Esophagus (tissue), 2 donors: Measurements from ENCODE around the gene LMNA. TPM values are rescaled to one million over a fixed set of nuclear protein-coding genes. Genes with fewer than 3 reads are reported as not detected.
"Not testable (repeated sequence)": the region's sequence is repeated elsewhere in the genome, so short reads cannot be mapped to it uniquely, and the experiment has no call there.

Source experiments
- H3K27ac ChIP-seq, 2 donors: one replicate each; pipeline ENCODE4 v1.5.1; 2013; ENCODE audit warnings: low read depth in 2 of 2, mild to moderate bottlenecking in 2 of 2, inconsistent platforms in 1 of 2, low read length in 1 of 2, moderate library complexity in 1 of 2
- H3K27me3 ChIP-seq, 2 donors: one replicate each; pipeline ENCODE4 v1.6.1; 2013; ENCODE audit warnings: low read length in 2 of 2, control low read depth in 1 of 2, mild to moderate bottlenecking in 1 of 2; ENCODE audit not compliant: insufficient read depth in 2 of 2, control insufficient read depth in 1 of 2
- H3K36me3 ChIP-seq, 2 donors: one replicate each; pipeline ENCODE4 v1.6.1; 2013; ENCODE audit warnings: low read length in 1 of 2; ENCODE audit not compliant: control insufficient read depth in 2 of 2, insufficient read depth in 2 of 2
- H3K4me1 ChIP-seq, 2 donors: one replicate each; pipeline ENCODE4 v1.6.1; 2013; ENCODE audit warnings: low read length in 1 of 2; ENCODE audit not compliant: control insufficient read depth in 2 of 2, insufficient read depth in 2 of 2
- H3K4me3 ChIP-seq, 2 donors: one replicate each; pipeline ENCODE4 v1.5.1; 2013; ENCODE audit warnings: low read length in 2 of 2, mild to moderate bottlenecking in 2 of 2, low read depth in 1 of 2, moderate library complexity in 1 of 2
- H3K9me3 ChIP-seq, 2 donors: one replicate each; pipeline ENCODE4 v1.6.1; 2013; ENCODE audit warnings: mild to moderate bottlenecking in 2 of 2, low read depth in 1 of 2, low read length in 1 of 2, moderate library complexity in 1 of 2; ENCODE audit not compliant: control insufficient read depth in 2 of 2, insufficient read depth in 1 of 2
- WGBS, 2 donors: extraction: QIAGEN DNeasy Blood & Tissue Kit; methylation state at CpG; one replicate each; pipeline ENCODE4 v1.1.7; 2013; 5-methylcytosine and 5-hydroxymethylcytosine counted together
- polyA plus RNA-seq, 2 donors: library from polyadenylated mRNA; stranded (reverse); fragments of 200-250 nt; gene quantifications; one replicate each; pipeline ENCODE4 v1.2.3, GENCODE V29; 2013
- donor health status: healthy with polysubstance abuse.
- donor health status: Bipolar disorder and iron deficiency.

Gene LMNA
- polyA plus RNA-seq, 2 donors = 183 to 230 TPM

GRCh38 chr1:156167536-156167935, 53.0 kb downstream of the LMNA start:
- Histone ChIP-seq H3K27me3 (no peaks in the 10 kb centered on the region), H3K36me3 (peaks cover 0 to 9% of the 10 kb centered on the region in 2 donors), H3K9me3 (no peaks in the 10 kb centered on the region), H3K4me3 (no peak overlapping the region), H3K27ac (no peak overlapping the region), H3K4me1 (no peaks in the 10 kb centered on the region)
- 72 to 74% methylated on average over 5 of the region's 5 CpGs for WGBS, 2 donors

DNA sequence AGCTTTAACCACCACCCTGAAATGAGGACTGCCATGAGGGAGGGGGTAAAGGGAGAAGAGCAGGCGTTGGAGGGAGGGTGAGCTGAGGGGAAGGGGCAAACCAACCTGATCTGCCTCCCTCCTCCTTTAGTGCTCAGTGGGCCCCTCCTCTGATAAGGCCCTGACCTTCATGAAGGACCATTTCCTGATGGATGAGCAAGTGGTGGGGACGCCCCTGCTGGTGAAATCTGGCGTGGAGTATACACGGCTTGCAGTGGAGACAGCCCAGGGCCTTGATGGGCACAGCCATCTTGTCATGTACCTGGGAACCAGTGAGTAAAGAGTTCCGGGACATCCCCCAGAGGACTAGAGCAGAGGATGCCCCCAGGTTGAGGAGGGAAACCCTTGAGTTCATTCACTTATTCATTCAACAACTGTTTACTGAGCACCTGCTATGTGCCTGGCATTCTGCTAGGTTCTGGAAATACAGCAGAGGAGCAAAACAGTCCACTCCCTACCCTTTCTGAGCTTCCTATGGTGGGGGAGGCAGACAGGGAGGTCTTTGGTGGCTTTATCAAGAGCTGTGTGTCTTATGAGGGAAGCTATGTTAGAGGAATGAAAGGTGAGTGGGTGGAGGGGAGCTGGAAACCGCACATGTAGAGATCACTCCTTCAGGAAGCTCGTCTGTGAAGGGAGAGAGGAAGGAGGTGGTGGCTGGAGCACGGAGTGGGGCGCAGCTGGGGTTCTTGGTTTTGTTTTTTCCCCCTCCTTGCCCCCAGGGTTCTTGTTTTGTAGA, 58.4 kb downstream of the LMNA start:
- Histone ChIP-seq H3K4me3 (no peak overlapping the region), H3K9me3 (no peaks in the 10 kb centered on the region), H3K36me3 (peaks cover 0 to 27% of the 10 kb centered on the region in 2 donors), H3K27me3 (no peaks in the 10 kb centered on the region), H3K4me1 (no peaks in the 10 kb centered on the region), H3K27ac (no peak overlapping the region)
- 81 to 87% methylated on average over 9 of the region's 9 CpGs for WGBS, 2 donors

- Histone ChIP-seq H3K9me3 (no peaks in the 10 kb centered on the region), H3K27ac (no peak overlapping the region), H3K4me1 (no peaks in the 10 kb centered on the region), H3K27me3 (no peaks in the 10 kb centered on the region), H3K36me3 (peaks cover 0 to 25% of the 10 kb centered on the region in 2 donors), H3K4me3 (no peak overlapping the region)
- WGBS, 2 donors = 80 to 82% methylated on average over 12 of the region's 12 CpGs
Observed at GRCh38 chr1:156176610-156177210, 62.2 kb downstream of the LMNA start.

DNA sequence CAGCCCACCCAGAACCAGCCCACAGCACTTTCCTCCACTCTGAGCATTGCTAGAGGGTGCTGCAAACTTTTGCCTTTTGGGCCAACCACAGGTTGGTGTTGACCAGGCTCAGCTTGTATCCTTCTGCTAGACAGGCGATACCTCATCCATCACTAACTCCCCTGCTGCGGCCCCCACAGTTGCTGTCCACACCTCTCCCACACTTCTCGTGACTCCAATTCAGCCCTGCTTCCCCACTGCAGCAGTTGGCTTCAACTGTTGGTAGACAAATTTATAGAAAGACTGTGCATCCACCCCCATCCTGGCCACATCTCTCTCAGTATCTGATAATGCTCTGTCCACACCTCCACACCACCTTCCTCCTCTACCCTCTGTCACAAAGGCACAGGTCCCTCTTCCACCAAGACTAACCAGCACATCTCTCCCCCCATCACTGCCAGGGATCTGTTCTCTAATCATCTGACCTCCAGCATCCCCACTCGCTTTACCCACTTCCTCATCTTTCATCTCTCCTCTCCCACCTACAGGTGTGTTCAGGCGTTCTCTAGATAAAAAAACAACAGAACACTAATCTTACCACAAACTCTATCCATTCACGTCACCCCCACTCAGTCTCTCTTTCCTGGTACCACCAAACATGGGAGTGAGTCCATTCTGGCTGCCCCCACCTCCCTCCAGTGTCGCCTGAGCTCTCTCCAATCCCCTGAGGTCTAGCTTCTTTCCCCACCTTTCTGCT, 63.6 kb downstream of the LMNA start:
- WGBS, 2 donors = 71 to 77% methylated on average over 7 of the region's 7 CpGs
- no peaks in the 10 kb centered on the region for H3K27me3 ChIP-seq
- no peak overlapping the region for H3K27ac ChIP-seq
- no peak overlapping the region for H3K4me3 ChIP-seq
- H3K36me3 ChIP-seq = peaks cover 0 to 19% of the 10 kb centered on the region in 2 donors
- H3K4me1 ChIP-seq = no peaks in the 10 kb centered on the region
- no peaks in the 10 kb centered on the region for H3K9me3 ChIP-seq

DNA sequence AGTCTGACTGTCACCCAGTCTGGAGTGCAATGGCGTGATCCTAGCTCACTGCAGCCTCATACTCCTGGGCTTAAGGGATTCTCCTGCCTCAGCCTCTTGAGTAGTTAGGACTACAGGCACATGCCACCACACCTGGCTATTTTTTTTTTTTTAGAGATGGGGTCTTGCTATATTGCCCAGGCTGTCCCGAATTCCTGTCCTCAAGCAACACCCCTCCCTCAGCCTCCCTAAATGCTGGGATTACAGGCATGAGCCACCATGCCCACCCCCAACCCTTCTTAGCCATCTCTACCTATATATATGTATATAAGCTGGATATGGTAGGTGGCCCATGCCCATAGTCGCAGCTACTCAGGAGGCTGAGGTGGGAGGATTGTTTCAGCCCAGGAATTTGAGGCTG, 66.0 kb downstream of the LMNA start:
- H3K9me3 ChIP-seq = no peaks in the 10 kb centered on the region
- no peak overlapping the region for H3K4me3 ChIP-seq
- no peaks in the 10 kb centered on the region for H3K27me3 ChIP-seq
- peaks cover 0 to 8% of the 10 kb centered on the region in 2 donors for H3K36me3 ChIP-seq
- no peak overlapping the region for H3K27ac ChIP-seq
- no peaks in the 10 kb centered on the region for H3K4me1 ChIP-seq
- 92 to 93% methylated on average over 3 of the region's 3 CpGs for WGBS, 2 donors

- H3K36me3 ChIP-seq, H3K4me1 ChIP-seq, H3K27ac ChIP-seq, H3K9me3 ChIP-seq, H3K27me3 ChIP-seq, H3K4me3 ChIP-seq: not testable (repeated sequence)
- WGBS, 2 donors = 42 to 50% methylated on average over 8 of the region's 8 CpGs
Observed at GRCh38 chr1:156181391-156181924, 66.9 kb downstream of the LMNA start.

- not testable (repeated sequence) for H3K4me1 ChIP-seq, H3K9me3 ChIP-seq, H3K4me3 ChIP-seq, H3K27me3 ChIP-seq, H3K36me3 ChIP-seq, H3K27ac ChIP-seq
- WGBS, 2 donors = 68 to 82% methylated on average over 9 to 12 of the region's 12 CpGs
Observed at GRCh38 chr1:156182010-156182779, 67.7 kb downstream of the LMNA start.

DNA sequence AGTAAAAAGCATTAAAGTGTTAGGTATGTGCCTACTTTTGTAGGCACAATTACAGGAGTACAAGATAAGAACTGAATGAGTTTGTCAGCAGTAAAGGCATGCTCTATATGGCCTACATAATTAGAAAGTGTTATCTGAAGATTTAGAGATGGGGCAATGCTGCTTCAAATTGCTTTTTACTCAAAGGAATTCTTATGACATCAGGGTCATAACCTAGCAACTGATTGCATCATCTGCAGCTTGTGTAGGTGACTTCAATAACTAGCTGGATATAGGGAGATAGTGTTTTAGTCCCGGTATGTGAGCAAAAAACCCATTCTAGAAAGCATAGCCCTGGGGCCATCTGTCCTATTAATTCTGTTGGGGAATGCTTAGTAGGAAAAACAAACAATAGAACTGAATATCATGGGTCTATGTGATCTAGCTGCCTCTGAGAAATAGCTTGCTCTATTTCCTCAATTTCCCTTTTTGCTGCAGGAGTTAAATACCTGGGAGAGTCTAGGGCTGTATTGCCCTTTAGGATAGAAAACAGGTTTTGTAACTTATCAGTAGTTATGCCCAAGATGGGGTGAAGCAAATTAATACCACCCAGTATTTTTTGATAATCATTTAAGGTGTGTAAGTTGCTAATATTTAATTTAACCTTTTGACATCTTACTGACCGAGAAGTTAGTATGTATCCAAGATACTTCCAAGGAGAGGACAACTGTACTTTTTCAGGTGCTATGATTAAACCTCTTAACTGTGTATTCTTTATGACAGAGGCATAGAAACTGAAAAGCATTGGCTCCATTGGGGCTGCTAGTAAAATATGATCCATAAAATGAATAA, 72.1 kb downstream of the LMNA start:
- H3K27me3 ChIP-seq, H3K27ac ChIP-seq, H3K4me1 ChIP-seq, H3K36me3 ChIP-seq, H3K9me3 ChIP-seq, H3K4me3 ChIP-seq: not testable (repeated sequence)
- WGBS, 2 donors = 92 to 96% methylated on average over 2 of the region's 2 CpGs
